SKM-1 treated with dmso at 0.1 percent for 144 hours (cell line): ENCODE results near the gene YIF1B.
"Not testable (repeated sequence)": the region's sequence is repeated elsewhere in the genome, so short reads cannot be mapped to it uniquely, and the experiment has no call there.

Source experiments
- DNase-seq: peaks from one replicate; lab custom pipeline; 2025; ENCODE audit not compliant: unreplicated experiment; lab: John Stamatoyannopoulos, UW

YIF1B gene

GRCh38 chr19:38315657-38316476 is at the start of gene YIF1B:
Gene YIF1B, minus strand, starts transcription at chr19:38315947. Its CDS starts 30 bp downstream, at chr19:38315917.
- peak; percentile 98 for DNase-seq

GRCh38 chr19:38362946-38363688 is 47.4 kb upstream of the YIF1B start:
- not testable (repeated sequence) for DNase-seq

GRCh38 chr19:38362076-38362945 is 46.6 kb upstream of the YIF1B start:
- no peak for DNase-seq

GRCh38 chr19:38361633-38362075 is 45.9 kb upstream of the YIF1B start:
- DNase-seq, result peak; percentile 5

GRCh38 chr19:38360839-38361631 is 45.3 kb upstream of the YIF1B start:
- no peak for DNase-seq

- DNase-seq, result no peak
Measured at GRCh38 chr19:38360351-38360750, 44.6 kb upstream of the YIF1B start.

- DNase-seq, result no peak
Measured at GRCh38 chr19:38359242-38360021, 43.7 kb upstream of the YIF1B start.

GRCh38 chr19:38358071-38358470 is 42.3 kb upstream of the YIF1B start:
- no peak for DNase-seq

GRCh38 chr19:38355728-38356725 is 40.3 kb upstream of the YIF1B start:
- no peak for DNase-seq

GRCh38 chr19:38352611-38353010 is 36.9 kb upstream of the YIF1B start:
- no peak for DNase-seq

- DNase-seq, result no peak
Measured at GRCh38 chr19:38351865-38352395, 36.2 kb upstream of the YIF1B start.

- no peak for DNase-seq
Measured at GRCh38 chr19:38350883-38351282, 35.1 kb upstream of the YIF1B start.

- no peak for DNase-seq
Measured at GRCh38 chr19:38346837-38347236, 31.1 kb upstream of the YIF1B start.

GRCh38 chr19:38340927-38341326 is 25.2 kb upstream of the YIF1B start:
- no peak for DNase-seq

GRCh38 chr19:38339011-38339410 is 23.3 kb upstream of the YIF1B start:
- not testable (repeated sequence) for DNase-seq

GRCh38 chr19:38337360-38337653 is 21.6 kb upstream of the YIF1B start:
- no peak for DNase-seq

GRCh38 chr19:38336638-38337359 is 21.1 kb upstream of the YIF1B start:
- DNase-seq, result peak; percentile 96
